Measurements from ENCODE around the gene NPAS3.

The NPAS3 gene

DNA sequence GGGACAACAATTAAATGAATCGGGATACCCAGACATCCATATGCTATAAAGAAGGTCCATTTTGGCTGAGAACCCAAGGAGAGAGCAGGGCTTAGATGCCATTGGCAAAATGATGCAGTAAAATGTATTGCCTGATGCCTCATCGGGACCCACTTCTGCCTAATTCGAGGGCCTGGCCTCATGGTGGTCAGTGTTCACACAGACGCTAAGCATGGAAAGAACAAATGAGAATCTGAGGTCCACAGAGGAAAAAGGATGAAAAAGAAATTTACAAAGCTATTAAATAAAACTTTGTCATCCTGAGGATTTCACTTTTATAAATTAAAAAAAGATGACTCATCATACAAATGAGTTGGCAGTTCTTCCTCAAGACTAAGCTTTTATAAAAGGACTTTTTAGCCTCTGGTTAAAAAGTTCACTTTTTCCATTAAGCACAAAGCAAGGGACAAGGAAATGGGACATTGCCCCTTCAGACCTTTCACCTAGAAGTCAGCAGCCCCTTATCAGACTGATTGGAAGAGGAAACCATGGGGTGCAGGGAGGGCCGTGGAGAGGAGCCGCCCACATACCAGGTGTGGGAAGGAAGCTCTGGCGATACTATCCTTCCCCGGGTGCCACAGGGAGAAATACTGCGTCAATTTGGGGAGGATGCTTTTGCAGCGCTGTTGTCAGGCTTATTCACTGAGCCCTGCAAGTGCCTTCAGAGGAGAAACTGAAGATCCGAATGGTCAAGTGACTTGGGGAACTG lies 836.2 kb downstream of the NPAS3 start:
- no peaks in the 10 kb centered on the region for H3K27me3 ChIP-seq (ENCODE audit: control insufficient read depth in 5 of 5, insufficient read depth in 4 of 5, low read length in 5 of 5)
- H3K4me3 ChIP-seq (ENCODE audit: low read depth in 1 of 5, low read length in 5 of 5): no peak overlapping the region
- no peak overlapping the region for H3K9ac ChIP-seq (ENCODE audit: low read length in 5 of 5)
- H3K27ac ChIP-seq (ENCODE audit: low read depth, low read length): no peak overlapping the region
- no peaks in the 10 kb centered on the region for H3K9me3 ChIP-seq (ENCODE audit: control insufficient read depth in 5 of 5, low read length in 5 of 5)
- H3K4me1 ChIP-seq (ENCODE audit: control insufficient read depth in 5 of 5, insufficient read depth in 5 of 5, low read length in 5 of 5): no peaks in the 10 kb centered on the region
- H3K36me3 ChIP-seq (ENCODE audit: control insufficient read depth in 5 of 5, insufficient read depth in 5 of 5, low read length in 5 of 5): no peaks in the 10 kb centered on the region

DNA sequence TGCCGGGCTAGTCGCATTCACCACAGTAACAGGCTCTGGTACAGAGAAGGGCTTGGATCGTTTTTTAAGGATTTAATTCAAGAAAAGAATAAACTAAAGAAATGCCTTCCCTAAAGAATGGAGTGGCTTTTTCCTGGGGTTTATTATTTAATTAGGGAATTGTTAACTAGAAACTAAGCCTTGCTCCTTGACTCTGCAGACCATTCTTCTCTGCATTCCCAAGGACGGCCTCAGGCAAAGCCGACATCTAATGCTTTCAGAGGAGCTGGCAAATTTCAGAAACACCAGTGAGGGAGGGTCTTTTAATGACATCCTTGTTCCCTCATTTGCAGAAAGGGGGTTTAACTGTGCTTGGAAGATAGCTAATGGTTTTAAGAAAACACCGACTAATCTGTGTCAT lies 838.2 kb downstream of the NPAS3 start:
- H3K9ac ChIP-seq (ENCODE audit: low read length in 5 of 5): no peak overlapping the region
- H3K27me3 ChIP-seq (ENCODE audit: control insufficient read depth in 5 of 5, insufficient read depth in 4 of 5, low read length in 5 of 5): no peaks in the 10 kb centered on the region
- no peak overlapping the region for H3K4me3 ChIP-seq (ENCODE audit: low read depth in 1 of 5, low read length in 5 of 5)
- H3K4me1 ChIP-seq (ENCODE audit: control insufficient read depth in 5 of 5, insufficient read depth in 5 of 5, low read length in 5 of 5): no peaks in the 10 kb centered on the region
- H3K27ac ChIP-seq (ENCODE audit: low read depth, low read length): no peak overlapping the region
- no peaks in the 10 kb centered on the region for H3K36me3 ChIP-seq (ENCODE audit: control insufficient read depth in 5 of 5, insufficient read depth in 5 of 5, low read length in 5 of 5)
- H3K9me3 ChIP-seq (ENCODE audit: control insufficient read depth in 5 of 5, low read length in 5 of 5): no peaks in the 10 kb centered on the region

DNA sequence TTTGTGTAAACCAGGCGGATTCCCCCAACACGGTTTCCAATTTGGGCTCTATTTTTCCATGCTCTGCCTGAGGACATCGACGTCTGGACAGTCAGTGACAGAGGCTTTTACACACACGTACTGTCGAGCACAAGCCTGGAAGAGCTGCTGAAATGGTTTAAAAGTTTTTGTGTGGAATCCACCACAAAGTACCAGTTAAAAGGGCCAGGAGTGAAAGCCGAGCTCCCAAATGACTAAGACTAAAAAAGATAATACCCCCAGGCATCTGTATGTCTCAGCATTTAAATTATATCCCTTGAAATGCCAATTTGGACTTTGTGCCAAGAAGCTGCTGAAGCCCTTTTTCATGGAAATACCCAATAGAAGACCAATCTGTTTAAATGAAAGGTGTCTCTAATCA lies 839.0 kb downstream of the NPAS3 start:
- Histone ChIP-seq H3K4me3 (ENCODE audit: low read depth in 1 of 5, low read length in 5 of 5) (no peak overlapping the region), H3K27me3 (ENCODE audit: control insufficient read depth in 5 of 5, insufficient read depth in 4 of 5, low read length in 5 of 5) (no peaks in the 10 kb centered on the region), H3K27ac (ENCODE audit: low read depth, low read length) (no peak overlapping the region), H3K4me1 (ENCODE audit: control insufficient read depth in 5 of 5, insufficient read depth in 5 of 5, low read length in 5 of 5) (no peaks in the 10 kb centered on the region), H3K36me3 (ENCODE audit: control insufficient read depth in 5 of 5, insufficient read depth in 5 of 5, low read length in 5 of 5) (no peaks in the 10 kb centered on the region), H3K9me3 (ENCODE audit: control insufficient read depth in 5 of 5, low read length in 5 of 5) (no peaks in the 10 kb centered on the region), H3K9ac (ENCODE audit: low read length in 5 of 5) (no peak overlapping the region)

GRCh38 chr14:33780035-33780434 lies 841.4 kb downstream of the NPAS3 start:
- no peak overlapping the region for H3K27ac ChIP-seq (ENCODE audit: low read depth, low read length)
- no peaks in the 10 kb centered on the region for H3K9me3 ChIP-seq (ENCODE audit: control insufficient read depth in 5 of 5, low read length in 5 of 5)
- H3K36me3 ChIP-seq (ENCODE audit: control insufficient read depth in 5 of 5, insufficient read depth in 5 of 5, low read length in 5 of 5): no peaks in the 10 kb centered on the region
- no peak overlapping the region for H3K4me3 ChIP-seq (ENCODE audit: low read depth in 1 of 5, low read length in 5 of 5)
- no peak overlapping the region for H3K9ac ChIP-seq (ENCODE audit: low read length in 5 of 5)
- no peaks in the 10 kb centered on the region for H3K27me3 ChIP-seq (ENCODE audit: control insufficient read depth in 5 of 5, insufficient read depth in 4 of 5, low read length in 5 of 5)
- H3K4me1 ChIP-seq (ENCODE audit: control insufficient read depth in 5 of 5, insufficient read depth in 5 of 5, low read length in 5 of 5): no peaks in the 10 kb centered on the region

DNA sequence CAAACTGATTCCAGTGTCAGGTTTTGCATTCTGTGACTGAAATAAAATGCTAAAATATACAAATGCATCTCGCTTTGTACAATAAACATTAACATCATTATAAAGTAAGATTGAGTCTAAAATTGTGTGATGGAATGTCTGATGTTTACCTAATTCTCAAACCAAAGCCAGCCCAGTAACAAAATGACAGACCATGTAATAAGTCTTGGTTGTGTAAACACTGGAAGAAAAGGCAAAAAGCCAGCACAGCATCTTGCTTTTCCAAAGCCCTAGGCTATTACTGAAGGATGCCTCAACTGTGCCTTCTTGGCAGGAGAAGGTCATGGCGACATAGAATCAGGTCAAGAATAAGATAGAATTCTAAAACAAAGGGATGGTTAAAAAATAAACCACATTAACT lies 842.6 kb downstream of the NPAS3 start:
- no peak overlapping the region for H3K27ac ChIP-seq (ENCODE audit: low read depth, low read length)

GRCh38 chr14:33782923-33783322 lies 844.2 kb downstream of the NPAS3 start:
- H3K9ac ChIP-seq (ENCODE audit: low read length in 5 of 5): no peak overlapping the region
- no peaks in the 10 kb centered on the region for H3K4me1 ChIP-seq (ENCODE audit: control insufficient read depth in 5 of 5, insufficient read depth in 5 of 5, low read length in 5 of 5)
- H3K36me3 ChIP-seq (ENCODE audit: control insufficient read depth in 5 of 5, insufficient read depth in 5 of 5, low read length in 5 of 5): no peaks in the 10 kb centered on the region
- no peaks in the 10 kb centered on the region for H3K27me3 ChIP-seq (ENCODE audit: control insufficient read depth in 5 of 5, insufficient read depth in 4 of 5, low read length in 5 of 5)
- no peaks in the 10 kb centered on the region for H3K9me3 ChIP-seq (ENCODE audit: control insufficient read depth in 5 of 5, low read length in 5 of 5)
- no peak overlapping the region for H3K4me3 ChIP-seq (ENCODE audit: low read depth in 1 of 5, low read length in 5 of 5)
- H3K27ac ChIP-seq (ENCODE audit: low read depth, low read length): no peak overlapping the region

More for the DNA sequence above, 842.6 kb downstream of the NPAS3 start:
- Histone ChIP-seq H3K4me1 (ENCODE audit: control insufficient read depth in 5 of 5, insufficient read depth in 5 of 5, low read length in 5 of 5) (no peaks in the 10 kb centered on the region), H3K36me3 (ENCODE audit: control insufficient read depth in 5 of 5, insufficient read depth in 5 of 5, low read length in 5 of 5) (no peaks in the 10 kb centered on the region), H3K4me3 (ENCODE audit: low read depth in 1 of 5, low read length in 5 of 5) (no peak overlapping the region), H3K27me3 (ENCODE audit: control insufficient read depth in 5 of 5, insufficient read depth in 4 of 5, low read length in 5 of 5) (no peaks in the 10 kb centered on the region), H3K9me3 (ENCODE audit: control insufficient read depth in 5 of 5, low read length in 5 of 5) (no peaks in the 10 kb centered on the region), H3K9ac (ENCODE audit: low read length in 5 of 5) (no peak overlapping the region)

- Histone ChIP-seq H3K27ac (ENCODE audit: low read depth, low read length) (no peak overlapping the region), H3K9me3 (ENCODE audit: control insufficient read depth in 5 of 5, low read length in 5 of 5) (no peaks in the 10 kb centered on the region), H3K4me3 (ENCODE audit: low read depth in 1 of 5, low read length in 5 of 5) (no peak overlapping the region), H3K27me3 (ENCODE audit: control insufficient read depth in 5 of 5, insufficient read depth in 4 of 5, low read length in 5 of 5) (no peaks in the 10 kb centered on the region), H3K36me3 (ENCODE audit: control insufficient read depth in 5 of 5, insufficient read depth in 5 of 5, low read length in 5 of 5) (no peaks in the 10 kb centered on the region), H3K4me1 (ENCODE audit: control insufficient read depth in 5 of 5, insufficient read depth in 5 of 5, low read length in 5 of 5) (no peaks in the 10 kb centered on the region), H3K9ac (ENCODE audit: low read length in 5 of 5) (no peak overlapping the region)
These were observed 847.6 kb downstream of the NPAS3 start for GRCh38 chr14:33786091-33786825.

- H3K27me3 ChIP-seq (ENCODE audit: control insufficient read depth in 5 of 5, insufficient read depth in 4 of 5, low read length in 5 of 5): no peaks in the 10 kb centered on the region
- H3K27ac ChIP-seq (ENCODE audit: low read depth, low read length): no peak overlapping the region
- H3K4me3 ChIP-seq (ENCODE audit: low read depth in 1 of 5, low read length in 5 of 5): no peak overlapping the region
- H3K36me3 ChIP-seq (ENCODE audit: control insufficient read depth in 5 of 5, insufficient read depth in 5 of 5, low read length in 5 of 5): no peaks in the 10 kb centered on the region
- peaks cover 0 to 8% (median 7%) of the 10 kb centered on the region in 5 donors for H3K4me1 ChIP-seq (ENCODE audit: control insufficient read depth in 5 of 5, insufficient read depth in 5 of 5, low read length in 5 of 5)
- H3K9me3 ChIP-seq (ENCODE audit: control insufficient read depth in 5 of 5, low read length in 5 of 5): no peaks in the 10 kb centered on the region
- H3K9ac ChIP-seq (ENCODE audit: low read length in 5 of 5): no peak overlapping the region
These were observed 849.5 kb downstream of the NPAS3 start for GRCh38 chr14:33788161-33788560.

GRCh38 chr14:33790996-33791395 lies 852.3 kb downstream of the NPAS3 start:
- H3K27me3 ChIP-seq (ENCODE audit: control insufficient read depth in 5 of 5, insufficient read depth in 4 of 5, low read length in 5 of 5): peaks cover 0 to 5% (median 0%) of the 10 kb centered on the region in 5 donors
- no peaks in the 10 kb centered on the region for H3K9me3 ChIP-seq (ENCODE audit: control insufficient read depth in 5 of 5, low read length in 5 of 5)
- no peak overlapping the region for H3K9ac ChIP-seq (ENCODE audit: low read length in 5 of 5)
- H3K4me1 ChIP-seq (ENCODE audit: control insufficient read depth in 5 of 5, insufficient read depth in 5 of 5, low read length in 5 of 5): peaks cover 0 to 9% (median 8%) of the 10 kb centered on the region in 5 donors
- no peak overlapping the region for H3K4me3 ChIP-seq (ENCODE audit: low read depth in 1 of 5, low read length in 5 of 5)
- H3K27ac ChIP-seq (ENCODE audit: low read depth, low read length): no peak overlapping the region
- no peaks in the 10 kb centered on the region for H3K36me3 ChIP-seq (ENCODE audit: control insufficient read depth in 5 of 5, insufficient read depth in 5 of 5, low read length in 5 of 5)

DNA sequence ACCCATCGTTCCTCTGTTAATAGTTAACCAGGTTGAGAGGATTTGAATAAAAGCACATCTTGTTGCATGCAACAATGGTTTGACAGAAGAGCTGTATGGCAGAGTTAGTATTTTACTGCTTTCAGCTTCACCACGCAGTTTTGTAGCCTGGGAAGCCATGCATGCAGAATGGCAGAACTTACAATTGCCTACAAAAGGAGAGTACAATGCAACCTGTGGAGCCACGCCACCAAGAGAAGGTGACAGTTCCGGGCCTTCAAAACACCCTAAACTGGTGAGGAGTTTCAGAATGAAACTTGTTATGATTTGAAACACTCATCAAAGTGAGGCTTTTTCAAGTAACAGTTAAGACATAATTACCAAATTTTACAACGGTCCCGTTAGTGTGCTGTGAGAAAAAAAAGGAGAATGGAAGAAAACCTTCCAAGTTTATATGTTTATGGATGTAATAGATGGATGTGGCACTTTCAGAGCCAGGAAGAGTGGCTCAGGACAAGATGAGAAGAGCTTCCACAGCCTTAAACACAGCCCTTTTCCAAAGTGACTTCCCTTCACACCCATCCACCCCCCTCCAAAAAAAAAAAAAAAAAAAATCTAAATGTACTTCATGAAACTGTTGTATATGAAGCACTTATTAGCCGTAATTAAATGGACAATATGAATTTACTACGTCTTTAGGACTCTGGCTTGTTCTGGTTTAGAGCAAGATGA lies 853.5 kb downstream of the NPAS3 start:
- H3K4me1 ChIP-seq (ENCODE audit: control insufficient read depth in 5 of 5, insufficient read depth in 5 of 5, low read length in 5 of 5): peaks cover 0 to 9% (median 8%) of the 10 kb centered on the region in 5 donors
- no peaks in the 10 kb centered on the region for H3K9me3 ChIP-seq (ENCODE audit: control insufficient read depth in 5 of 5, low read length in 5 of 5)
- H3K27me3 ChIP-seq (ENCODE audit: control insufficient read depth in 5 of 5, insufficient read depth in 4 of 5, low read length in 5 of 5): peaks cover 0 to 5% (median 0%) of the 10 kb centered on the region in 5 donors
- peak overlapping the region in 1 of 5 donors; percentile 14 for H3K4me3 ChIP-seq (ENCODE audit: low read depth in 1 of 5, low read length in 5 of 5)
- H3K27ac ChIP-seq (ENCODE audit: low read depth, low read length): no peak overlapping the region
- no peak overlapping the region for H3K9ac ChIP-seq (ENCODE audit: low read length in 5 of 5)
- H3K36me3 ChIP-seq (ENCODE audit: control insufficient read depth in 5 of 5, insufficient read depth in 5 of 5, low read length in 5 of 5): no peaks in the 10 kb centered on the region
